SK-N-SH (cell line): ENCODE data around the gene TMEM184C. TPM values are rescaled to one million over a fixed set of nuclear protein-coding genes. Genes with fewer than 3 reads are reported as not detected.

Experiments
- CTCF ChIA-PET: fragments of 300-600, 350-600 bp; formaldehyde crosslinking; extraction: SDS; loops from one replicate; lab custom pipeline; 2021; lab: Yijun Ruan, JAX
- POLR2A ChIA-PET: fragments of 350-600 bp; sonication (Branson Sonifier 250); formaldehyde crosslinking; extraction: SDS; loops from one replicate; lab custom pipeline; 2020; ENCODE audit warnings: antibody characterized with exemption, inconsistent platforms; lab: Yijun Ruan, JAX
- DNase-seq: peaks from one replicate; pipeline ENCODE4 v3.0.0; 2012
- H2AFZ ChIP-seq: fragments of 200-600 bp; sonication (generic); 2 replicates; pipeline ENCODE4 v1.8.1; 2016; ENCODE audit warnings: antibody characterized with exemption, mild to moderate bottlenecking, low read depth
- H3F3A ChIP-seq: fragments of 200-600 bp; sonication (generic); replicated peaks from 2 replicates; pipeline ENCODE3; 2016; ENCODE audit warnings: antibody characterized with exemption, mild to moderate bottlenecking; ENCODE audit not compliant: insufficient read depth
- H3K27ac ChIP-seq, 2 experiments: fragments of 200-500 bp in 1 of 2; fragments of 200-600 bp in 1 of 2; sonication (Bioruptor generic) in 1 of 2; sonication (generic), shearing (Covaris generic) in 1 of 2; 2 replicates each; pipeline versions ENCODE4 v1.5.1 to v1.6.1; 2014 to 2016; ENCODE audit warnings: low read depth in 2 of 2, inconsistent platforms in 1 of 2, low read length in 1 of 2, mild to moderate bottlenecking in 1 of 2, mixed read lengths in 1 of 2
- H3K27me3 ChIP-seq: fragments of 200-600 bp; sonication (generic), shearing (Covaris generic); 2 replicates; pipeline ENCODE4 v1.6.1; 2016; ENCODE audit warnings: mixed run types; ENCODE audit not compliant: insufficient read depth
- H3K36me3 ChIP-seq, 2 experiments: fragments of 200-500 bp in 1 of 2; fragments of 200-600 bp in 1 of 2; sonication (Bioruptor generic) in 1 of 2; sonication (generic) in 1 of 2; replicated peaks in 1 of 2; 2 replicates each; pipeline versions ENCODE3 to v1.5.1; 2014 to 2016; ENCODE audit warnings: low read length in 1 of 2, mild to moderate bottlenecking in 1 of 2; ENCODE audit not compliant: insufficient read depth in 2 of 2, control insufficient read depth in 1 of 2
- H3K4me1 ChIP-seq, 2 experiments: fragments of 200-500 bp in 1 of 2; fragments of 200-600 bp in 1 of 2; sonication (Bioruptor generic) in 1 of 2; sonication (generic), shearing (Covaris generic) in 1 of 2; 2 replicates each; pipeline versions ENCODE4 v1.5.1 to v1.6.1; 2014 to 2016; ENCODE audit warnings: low read depth in 1 of 2, low read length in 1 of 2, mixed run types in 1 of 2; ENCODE audit not compliant: insufficient read depth in 2 of 2, control insufficient read depth in 1 of 2
- H3K4me2 ChIP-seq: fragments of 200-600 bp; sonication (generic), shearing (Covaris generic); 2 replicates; pipeline ENCODE4 v1.6.1; 2017; ENCODE audit warnings: mixed run types
- H3K4me3 ChIP-seq, 2 experiments: fragments of 200-500 bp in 1 of 2; fragments of 200-600 bp in 1 of 2; sonication (Bioruptor generic) in 1 of 2; sonication (generic), shearing (Covaris generic) in 1 of 2; 2 replicates each; pipeline versions ENCODE4 v1.5.1 to v1.8.1; 2014 to 2016; ENCODE audit warnings: low read depth in 2 of 2, inconsistent platforms in 1 of 2, low read length in 1 of 2, mild to moderate bottlenecking in 1 of 2, mixed read lengths in 1 of 2, moderate library complexity in 1 of 2
- H3K79me2 ChIP-seq: fragments of 200-600 bp; sonication (generic); 2 replicates; pipeline ENCODE4 v1.8.1; 2017; ENCODE audit warnings: mild to moderate bottlenecking; ENCODE audit not compliant: insufficient read depth
- H3K9ac ChIP-seq: fragments of 200-600 bp; sonication (generic); 2 replicates; pipeline ENCODE4 v1.6.1; 2017; ENCODE audit warnings: mixed run types
- H3K9me2 ChIP-seq: fragments of 200-600 bp; sonication (generic); 2 replicates; pipeline ENCODE4 v1.6.1; 2017; ENCODE audit warnings: mixed run types
- H3K9me3 ChIP-seq: fragments of 200-600 bp; sonication (generic); 2 replicates; pipeline ENCODE4 v1.6.1; 2017; ENCODE audit warnings: mixed run types, mild to moderate bottlenecking, moderate library complexity
- H4K20me1 ChIP-seq: fragments of 200-600 bp; sonication (generic); 2 replicates; pipeline ENCODE4 v1.6.1; 2017; ENCODE audit warnings: mild to moderate bottlenecking, mixed run types; ENCODE audit not compliant: insufficient read depth
- CHD2 ChIP-seq: fragments of 150-350 bp; IDR thresholded peaks from 2 replicates; pipeline ENCODE4 v1.6.1; 2018; ENCODE audit warnings: low read length; ENCODE audit not compliant: partially characterized antibody
- ELF1 ChIP-seq: IDR thresholded peaks from 2 replicates; pipeline ENCODE4 v1.4.0; 2012
- EZH2phosphoT487 ChIP-seq: fragments of 200-600 bp; sonication (generic); IDR thresholded peaks from 2 replicates; pipeline ENCODE4 v1.6.1; 2017; ENCODE audit warnings: low read depth, mixed run types, mild to moderate bottlenecking, antibody characterized with exemption, moderate library complexity, borderline replicate concordance
- FOSL2 ChIP-seq: IDR thresholded peaks from 2 replicates; pipeline ENCODE4 v1.4.0; 2012; ENCODE audit warnings: low read depth, mild to moderate bottlenecking, moderate library complexity, borderline replicate concordance
- FOXM1 ChIP-seq: IDR thresholded peaks from 2 replicates; pipeline ENCODE4 v1.4.0; 2012; ENCODE audit warnings: low read depth, mild to moderate bottlenecking
- MEF2A ChIP-seq: IDR thresholded peaks from 2 replicates; pipeline ENCODE4 v1.4.0; 2012; ENCODE audit warnings: low read depth, borderline replicate concordance
- RCOR1 ChIP-seq: fragments of 150-350 bp; IDR thresholded peaks from 2 replicates; pipeline ENCODE4 v1.6.1; 2017; ENCODE audit warnings: antibody characterized with exemption, low read length
- REST ChIP-seq: IDR thresholded peaks from 2 replicates; pipeline ENCODE4 v1.6.1; 2012; ENCODE audit warnings: mild to moderate bottlenecking, low read depth, low read length, moderate library complexity
- RXRA ChIP-seq: IDR thresholded peaks from 2 replicates; pipeline ENCODE4 v1.4.0; 2012; ENCODE audit warnings: low read depth, mild to moderate bottlenecking, borderline replicate concordance
- SMC3 ChIP-seq: IDR thresholded peaks from 2 replicates; pipeline ENCODE4 v1.6.1; 2012; ENCODE audit warnings: low read depth, low read length, improper control_type of control experiment
- TAF1 ChIP-seq: IDR thresholded peaks from 2 replicates; pipeline ENCODE4 v1.6.1; 2012; ENCODE audit warnings: low read depth, mild to moderate bottlenecking, low read length, moderate library complexity, borderline replicate concordance
- TCF12 ChIP-seq: IDR thresholded peaks from 2 replicates; pipeline ENCODE4 v1.4.0; 2012
- TEAD4 ChIP-seq: IDR thresholded peaks from 2 replicates; pipeline ENCODE4 v1.4.0; 2012; ENCODE audit warnings: mild to moderate bottlenecking, borderline replicate concordance; ENCODE audit not compliant: insufficient read depth
- USF1 ChIP-seq: IDR thresholded peaks from 2 replicates; pipeline ENCODE4 v1.4.0; 2012; ENCODE audit warnings: low read depth, borderline replicate concordance
- USF2 ChIP-seq: fragments of 150-350 bp; IDR thresholded peaks from 2 replicates; pipeline ENCODE4 v1.6.1; 2017; ENCODE audit warnings: antibody characterized with exemption, low read length, low read depth, borderline replicate concordance
- YY1 ChIP-seq: IDR thresholded peaks from 2 replicates; pipeline ENCODE4 v1.4.0; 2012; ENCODE audit warnings: low read depth, mild to moderate bottlenecking
- WGBS: methylation state at CpG from one replicate; pipeline ENCODE4 v1.1.6; 2017; ENCODE audit warnings: low lambda C conversion rate; 5-methylcytosine and 5-hydroxymethylcytosine counted together
- polyA plus RNA-seq, 3 experiments: library from polyadenylated mRNA; depleted of rRNA; stranded (reverse); fragments of >200 nt; gene quantifications; 2 replicates each; pipeline ENCODE4 v1.2.3, GENCODE V29; 2012

Gene TMEM184C
- polyA plus RNA-seq, 1 of the 3 experiments (the other 2 are of a cell fraction), result 17.5 TPM

- POLR2A ChIA-PET, result no interaction called here
- no peak for DNase-seq
- no peaks in the 10 kb centered on the region for H3K36me3 ChIP-seq
These were observed 92.8 kb downstream of the TMEM184C start for GRCh38 chr4:147709999-147710398.

DNA sequence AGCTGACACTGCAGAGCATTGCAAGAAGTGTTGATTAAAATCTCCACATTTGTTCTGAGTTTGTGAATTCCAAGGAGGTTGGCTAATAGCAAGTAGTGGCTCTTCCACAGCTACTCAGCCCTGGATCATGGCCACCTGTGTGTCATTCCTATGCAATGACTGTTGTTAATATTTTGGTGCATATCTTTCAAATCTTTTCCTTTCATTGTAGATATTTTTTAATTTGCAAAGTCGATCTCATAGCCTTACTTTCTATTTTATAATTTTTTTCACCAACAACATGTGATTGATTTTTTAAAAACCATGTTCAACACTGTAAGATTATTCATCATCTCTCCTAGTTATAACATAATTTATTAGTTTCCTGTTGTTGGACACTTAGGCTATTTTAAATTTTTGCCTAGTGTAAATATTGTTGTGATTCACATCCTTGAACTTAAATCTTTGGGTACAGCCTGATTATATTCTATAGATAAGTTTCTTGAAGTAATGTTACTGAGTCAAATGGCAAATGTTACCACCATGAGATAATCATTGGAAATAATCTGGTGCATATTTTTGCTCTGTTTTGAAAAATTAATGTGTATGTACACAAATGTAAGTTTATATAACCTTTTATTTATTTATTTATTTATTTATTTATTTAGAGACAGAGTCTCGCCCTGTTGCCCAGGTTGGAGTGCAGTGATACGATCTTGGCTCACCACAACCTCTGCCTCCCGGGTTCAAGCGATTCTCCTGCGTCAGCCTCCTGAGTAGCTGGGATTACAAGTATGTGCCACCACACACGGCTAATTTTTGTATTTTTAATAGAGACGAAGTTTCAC, 97.6 kb downstream of the TMEM184C start:
- H3K36me3 ChIP-seq, result no peaks in the 10 kb centered on the region
- H3K9me3 ChIP-seq, result no peaks in the 10 kb centered on the region
- no peak overlapping the region for H3K9ac ChIP-seq
- H4K20me1 ChIP-seq, result no peaks in the 10 kb centered on the region
- DNase-seq, result no peak
- H3K4me1 ChIP-seq, result 0 out of 4 replicates have a peak, but pooled peaks cover 0 to 3% of the 10 kb centered on the region in 2 experiments
- peak overlapping the region; percentile 42; the same call in 1 of the 2 replicates for H3K4me2 ChIP-seq
- peak overlapping the region; percentile 18; the same call in 1 of the 2 replicates for H2AFZ ChIP-seq
- no peaks in the 10 kb centered on the region for H3K79me2 ChIP-seq
- no peaks in the 10 kb centered on the region for H3K27me3 ChIP-seq
- peak overlapping the region in 1 of 2 experiments; percentile 28; a peak in 1 of 4 replicates for H3K4me3 ChIP-seq
- peak overlapping the region in 1 of 2 experiments; percentile 72; a peak in 3 of 4 replicates for H3K27ac ChIP-seq
- peaks cover 15% of the 10 kb centered on the region for H3F3A ChIP-seq
- ChIA-PET POLR2A (no interaction called here), CTCF (interaction anchor here (1.3 to 8.0 kb wide), 2 partner anchors 151 to 152 kb away, joined by 9 to 182 read pairs; no protein-coding TSS in a partner anchor)
- H3K9me2 ChIP-seq, result no peaks in the 10 kb centered on the region
- 86% methylated on average over 8 of the region's 8 CpGs for WGBS
- TF ChIP-seq TEAD4 (peak; percentile 78), SMC3 (no peak), USF2 (no peak), USF1 (no peak), CHD2 (no peak), RXRA (0 out of 2 replicates have a peak, but pooled peaks have one; percentile 10), REST (no peak), FOXM1 (peak; percentile 25; the same call in 1 of the 2 replicates), EZH2phosphoT487 (no peak), MEF2A (peak; percentile 49; the same call in 1 of the 2 replicates), FOSL2 (peak; percentile 83), ELF1 (no peak), RCOR1 (no peak), YY1 (0 out of 2 replicates have a peak, but pooled peaks have one; percentile 32), TCF12 (peak; percentile 94)

More at GRCh38 chr4:147709999-147710398, 92.8 kb downstream of the TMEM184C start:
- peaks cover 15% of the 10 kb centered on the region for H3F3A ChIP-seq
- no peak overlapping the region for H3K4me3 ChIP-seq
- CTCF ChIA-PET, result interaction anchor here (0.6 to 8.0 kb wide), 2 partner anchors 140 to 156 kb away, joined by 3 to 182 read pairs; no protein-coding TSS in a partner anchor
- no peaks in the 10 kb centered on the region for H3K9me3 ChIP-seq
- H3K27ac ChIP-seq, result no peak overlapping the region
- H4K20me1 ChIP-seq, result no peaks in the 10 kb centered on the region
- H3K9ac ChIP-seq, result no peak overlapping the region
- no peak overlapping the region for H3K4me2 ChIP-seq
- WGBS, result 88% methylated on average over 5 of the region's 5 CpGs
- H2AFZ ChIP-seq, result no peak overlapping the region
- peaks cover 0 to 3% of the 10 kb centered on the region in 2 experiments; a peak in 1 of 4 replicates for H3K4me1 ChIP-seq
- no peak for TF ChIP-seq TAF1
- no peak for TF ChIP-seq USF1
- no peaks in the 10 kb centered on the region for H3K9me2 ChIP-seq
- H3K79me2 ChIP-seq, result no peaks in the 10 kb centered on the region
- H3K27me3 ChIP-seq, result no peaks in the 10 kb centered on the region
